ENCODE data around the gene SOX18. TPM values are rescaled to one million over a fixed set of nuclear protein-coding genes. Genes with fewer than 3 reads are reported as not detected.

SOX18 gene
- total RNA-seq, 4 donors from 2014 or later, result 7.5 to 16.9 (median 10.6) TPM

DNA sequence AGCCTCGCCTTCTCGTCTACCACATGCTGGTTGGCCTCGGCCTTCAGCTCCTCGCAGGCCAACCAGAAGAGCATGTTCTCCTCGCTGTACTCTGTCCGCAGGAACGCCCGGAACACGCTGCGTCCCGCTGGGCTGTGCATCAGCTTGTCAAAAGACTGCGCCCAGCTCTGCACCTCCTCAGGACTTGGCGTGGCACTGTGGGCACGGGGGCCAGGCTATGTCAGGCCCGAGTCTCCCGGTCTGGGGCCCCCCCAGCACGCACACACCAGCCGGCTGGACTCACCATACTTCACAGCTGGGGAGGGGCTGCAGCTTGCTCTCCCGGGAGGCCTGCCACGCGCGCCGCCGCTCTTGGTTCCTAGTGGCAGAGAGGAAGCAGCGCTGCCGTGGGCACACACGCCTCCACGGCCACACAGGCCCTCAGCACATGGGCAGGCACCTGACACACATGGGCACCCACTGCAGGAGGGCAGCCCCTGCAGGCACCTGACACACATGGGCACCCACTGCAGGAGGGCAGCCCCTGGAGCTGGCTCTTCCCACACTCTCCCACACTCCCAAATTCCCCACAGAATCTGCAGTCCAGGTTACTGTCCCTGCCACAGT lies 24.8 kb upstream of the SOX18 start:
- intact Hi-C loops (cut with DNase I), result no loop called here
- no peak overlapping the region for H3K27ac ChIP-seq
- WGBS, 2 donors, result 93 to 97% methylated on average over 7 to 17 of the region's 28 CpGs
- no peak for DNase-seq
- TF ChIP-seq POLR2A (IDR thresholded peaks at IDR 0.05), result no peak
- TF ChIP-seq, protein P1, sequence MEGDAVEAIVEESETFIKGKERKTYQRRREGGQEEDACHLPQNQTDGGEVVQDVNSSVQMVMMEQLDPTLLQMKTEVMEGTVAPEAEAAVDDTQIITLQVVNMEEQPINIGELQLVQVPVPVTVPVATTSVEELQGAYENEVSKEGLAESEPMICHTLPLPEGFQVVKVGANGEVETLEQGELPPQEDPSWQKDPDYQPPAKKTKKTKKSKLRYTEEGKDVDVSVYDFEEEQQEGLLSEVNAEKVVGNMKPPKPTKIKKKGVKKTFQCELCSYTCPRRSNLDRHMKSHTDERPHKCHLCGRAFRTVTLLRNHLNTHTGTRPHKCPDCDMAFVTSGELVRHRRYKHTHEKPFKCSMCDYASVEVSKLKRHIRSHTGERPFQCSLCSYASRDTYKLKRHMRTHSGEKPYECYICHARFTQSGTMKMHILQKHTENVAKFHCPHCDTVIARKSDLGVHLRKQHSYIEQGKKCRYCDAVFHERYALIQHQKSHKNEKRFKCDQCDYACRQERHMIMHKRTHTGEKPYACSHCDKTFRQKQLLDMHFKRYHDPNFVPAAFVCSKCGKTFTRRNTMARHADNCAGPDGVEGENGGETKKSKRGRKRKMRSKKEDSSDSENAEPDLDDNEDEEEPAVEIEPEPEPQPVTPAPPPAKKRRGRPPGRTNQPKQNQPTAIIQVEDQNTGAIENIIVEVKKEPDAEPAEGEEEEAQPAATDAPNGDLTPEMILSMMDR (IDR thresholded peaks at IDR 0.05), result no peak
- H3K36me3 ChIP-seq, result peaks cover 0 to 10% of the 10 kb centered on the region in 2 donors
- H3K4me3 ChIP-seq (replicated peaks in 1 of 3), result no peak overlapping the region
- peaks cover 11 to 16% of the 10 kb centered on the region in 2 donors for H3K4me1 ChIP-seq
- H3K27me3 ChIP-seq, result no peaks in the 10 kb centered on the region
- H3K9me3 ChIP-seq, result no peaks in the 10 kb centered on the region

DNA sequence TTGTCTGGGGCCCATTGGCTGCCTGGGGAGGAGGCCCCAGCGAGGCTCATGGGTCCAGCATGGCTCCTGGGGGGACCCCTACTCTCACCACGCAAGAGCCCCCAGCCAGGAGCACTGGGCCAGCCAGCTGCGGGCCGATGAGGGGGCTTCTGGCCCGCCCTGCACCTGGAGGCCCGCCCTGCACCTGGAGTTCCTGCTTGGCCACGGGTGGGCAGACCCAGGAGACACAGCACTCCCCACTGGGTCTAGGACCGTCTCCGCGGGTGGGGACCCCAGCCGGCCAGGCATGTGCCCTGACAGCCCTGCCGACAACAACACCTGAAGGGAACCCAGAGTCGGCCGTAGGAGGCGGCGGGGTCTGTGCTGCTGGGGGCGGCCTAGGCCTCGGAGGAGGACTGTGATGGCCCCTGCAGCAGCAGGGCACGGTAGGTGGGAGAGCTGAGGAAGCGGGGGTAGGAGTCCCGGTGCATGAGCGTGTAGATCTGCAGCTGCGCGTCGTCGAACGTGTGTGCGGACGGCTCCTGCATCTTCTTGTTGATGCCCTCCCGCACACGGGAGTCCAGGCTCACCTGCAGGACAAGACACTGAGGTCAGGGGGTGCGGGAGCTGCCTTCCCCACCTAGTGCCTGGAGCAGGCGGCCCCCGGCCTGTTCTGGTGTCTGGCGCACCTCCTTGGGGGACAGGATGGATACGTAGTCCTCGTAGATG lies 24.2 kb upstream of the SOX18 start:
- Histone ChIP-seq H3K27ac (no peak overlapping the region), H3K36me3 (peaks cover 0 to 10% of the 10 kb centered on the region in 2 donors), H3K4me1 (peaks cover 4 to 9% of the 10 kb centered on the region in 2 donors), H3K27me3 (no peaks in the 10 kb centered on the region), H3K9me3 (no peaks in the 10 kb centered on the region), H3K4me3 (replicated peaks in 1 of 3) (no peak overlapping the region)
- no peak for DNase-seq
- 92 to 93% methylated on average over 17 to 36 of the region's 37 CpGs for WGBS, 2 donors
- intact Hi-C loops (cut with DNase I), result no loop called here
- TF ChIP-seq, protein P1 (IDR thresholded peaks at IDR 0.05), result no peak
- TF ChIP-seq POLR2A (IDR thresholded peaks at IDR 0.05), result no peak

DNA sequence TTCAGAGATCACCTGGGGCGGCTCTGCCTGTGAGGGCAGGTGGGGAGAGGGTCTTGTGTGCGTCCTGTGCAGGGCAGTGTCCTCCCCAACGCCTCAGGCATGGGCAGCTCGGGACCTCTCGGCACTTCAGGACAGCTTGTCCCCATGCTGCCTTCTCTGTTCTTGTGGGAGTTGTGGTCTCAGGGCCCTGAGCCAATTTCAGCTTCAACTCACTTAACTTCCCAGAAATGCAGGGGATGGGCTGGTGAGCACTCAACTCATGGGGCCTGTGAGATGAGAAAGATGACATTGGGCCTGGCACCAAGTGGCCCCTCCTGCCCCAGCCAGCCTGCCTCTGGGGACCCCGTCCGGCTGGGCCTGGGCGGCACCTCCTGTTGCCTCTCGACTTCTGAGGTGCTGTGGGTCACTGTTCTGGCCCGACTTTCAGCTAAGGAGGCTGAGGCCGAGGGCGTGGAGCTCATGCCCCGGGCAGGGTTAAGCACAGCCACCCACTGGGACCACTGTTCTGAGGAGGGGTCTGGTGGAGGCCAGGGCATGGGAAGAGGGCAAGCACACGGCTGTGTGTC lies 23.1 kb upstream of the SOX18 start:
- intact Hi-C loops (cut with DNase I), result no loop called here
- DNase-seq, result no peak
- no peak for TF ChIP-seq POLR2A (IDR thresholded peaks at IDR 0.05)
- TF ChIP-seq, protein P1 (IDR thresholded peaks at IDR 0.05), result no peak
- Histone ChIP-seq H3K36me3 (peaks cover 0 to 10% of the 10 kb centered on the region in 2 donors), H3K4me3 (replicated peaks in 1 of 3) (no peak overlapping the region), H3K27ac (no peak overlapping the region), H3K9me3 (no peaks in the 10 kb centered on the region), H3K4me1 (no peaks in the 10 kb centered on the region), H3K27me3 (no peaks in the 10 kb centered on the region)
- WGBS, 2 donors, result 82 to 84% methylated on average over 6 to 11 of the region's 14 CpGs

DNA sequence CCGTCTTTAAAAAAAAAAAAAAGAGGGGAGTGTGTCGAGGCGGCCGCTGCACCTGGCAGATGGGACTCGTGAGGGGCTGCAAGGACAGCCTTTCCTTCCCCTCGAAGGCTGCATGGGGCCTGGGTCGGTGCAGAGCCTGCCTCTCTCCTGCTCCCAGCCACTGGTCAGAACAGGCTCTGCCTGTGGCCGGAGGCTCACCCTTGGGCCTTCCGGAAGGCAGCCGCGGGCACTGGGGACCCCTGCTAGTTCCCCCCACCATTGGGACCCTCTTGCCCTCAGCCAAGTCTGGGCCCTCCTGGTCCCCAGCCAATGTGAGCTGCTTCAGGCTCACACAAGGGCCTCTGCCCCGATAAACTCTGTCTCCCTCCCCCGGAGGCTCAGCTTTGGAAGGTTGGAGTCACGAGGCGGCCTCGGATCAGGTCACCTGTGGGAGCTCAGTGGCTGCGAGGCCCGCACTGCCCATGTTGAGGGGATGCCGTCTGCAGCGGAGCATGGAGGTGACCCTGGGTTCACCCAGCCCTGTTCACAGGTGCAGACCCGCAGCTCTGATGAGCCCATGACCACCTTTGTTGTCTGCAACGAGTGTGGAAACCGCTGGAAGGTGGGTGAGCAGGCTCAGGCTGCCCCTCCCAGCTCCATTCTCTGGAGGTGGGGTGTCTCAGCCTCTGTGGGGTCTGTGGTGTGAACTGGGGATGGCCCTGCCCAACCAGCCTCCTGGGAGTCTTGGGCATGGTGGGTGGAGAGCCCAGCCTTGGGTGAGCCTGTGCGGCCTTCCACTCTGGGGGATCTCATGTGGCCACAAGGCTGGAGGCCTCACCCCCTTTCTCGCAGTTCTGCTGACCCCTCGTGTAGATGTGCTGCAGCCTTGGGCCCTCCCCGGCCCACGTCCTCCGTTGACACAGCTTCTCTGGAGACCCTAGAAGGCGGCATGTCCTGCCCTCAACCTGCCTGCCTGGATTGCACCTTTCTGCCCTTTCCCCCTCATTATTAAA lies 22.2 kb upstream of the SOX18 start:
- no peak for DNase-seq
- TF ChIP-seq POLR2A (IDR thresholded peaks at IDR 0.05), result no peak
- TF ChIP-seq, protein P1 (IDR thresholded peaks at IDR 0.05), result no peak
- intact Hi-C loops (cut with DNase I), result no loop called here
- no peak overlapping the region for H3K4me3 ChIP-seq (replicated peaks in 1 of 3)
- H3K27ac ChIP-seq, result no peak overlapping the region
- no peaks in the 10 kb centered on the region for H3K9me3 ChIP-seq
- 81 to 93% methylated on average over 16 to 29 of the region's 30 CpGs for WGBS, 2 donors
- H3K36me3 ChIP-seq, result peaks cover 0 to 10% of the 10 kb centered on the region in 2 donors
- H3K4me1 ChIP-seq, result no peaks in the 10 kb centered on the region
- H3K27me3 ChIP-seq, result no peaks in the 10 kb centered on the region

Measured in thyroid gland (tissue), 4 donors.